Vagina (tissue), 2 donors: Measurements from ENCODE around the gene HCFC1R1. TPM values are rescaled to one million over a fixed set of nuclear protein-coding genes. Genes with fewer than 3 reads are reported as not detected.

Source experiments
- DNase-seq, 2 donors: peaks; one replicate each; pipeline ENCODE4 v3.0.0-alpha.2; 2017; ENCODE audit errors: extremely low spot score in 2 of 2
- H3K27ac ChIP-seq: fragments of 200-600 bp; sonication (generic); one replicate; pipeline ENCODE4 v1.5.1; 2019
- H3K27me3 ChIP-seq: fragments of 200-600 bp; sonication (generic); one replicate; pipeline ENCODE4 v1.5.1; 2019
- H3K36me3 ChIP-seq, 2 donors: fragments of 200-600 bp; sonication (generic); one replicate each; pipeline ENCODE4 v1.5.1; 2017 to 2019
- H3K4me1 ChIP-seq: fragments of 200-600 bp; sonication (generic); one replicate; pipeline ENCODE4 v1.5.1; 2019
- H3K4me3 ChIP-seq, 2 donors: fragments of 200-600 bp; sonication (generic); 1 replicate in 1 of 2; 2 replicates in 1 of 2; pipeline ENCODE4 v1.5.1; 2016 to 2019
- H3K9me3 ChIP-seq: fragments of 200-600 bp; sonication (generic); one replicate; pipeline ENCODE4 v1.5.1; 2019
- POLR2A ChIP-seq, 2 donors: fragments of 450-650 bp; IDR thresholded peaks; one replicate each; pipeline ENCODE4 v1.6.1; 2017; ENCODE audit warnings: antibody characterized with exemption in 2 of 2, mild to moderate bottlenecking in 2 of 2, moderate library complexity in 2 of 2
- POLR2AphosphoS5 ChIP-seq, 2 donors: sonication (generic); formaldehyde crosslinking; IDR thresholded peaks; one replicate each; pipeline ENCODE4 v1.9.0; 2017; ENCODE audit warnings: antibody characterized with exemption in 2 of 2, mild to moderate bottlenecking in 2 of 2, low read depth in 1 of 2; ENCODE audit not compliant: insufficient read depth in 1 of 2
- intact Hi-C: fragments of 100-400 bp; cut with DNase I; formaldehyde crosslinking; loops from one replicate; pipeline ENCODE4 v1.15.1; 2023
- total RNA-seq: library from RNA; depleted of rRNA; stranded (reverse); fragments of >200 nt; gene quantifications from one replicate; pipeline ENCODE4 v1.2.3, GENCODE V29; 2016
- TF ChIP-seq, protein P1 (sequence below), 3 experiments: fragments of 450-650 bp in 2 of 3; fragments of 200-600 bp in 1 of 3; sonication (generic) in 1 of 3; IDR thresholded peaks; one replicate each; pipeline ENCODE4 v1.5.1; 2017 to 2019; ENCODE audit warnings: antibody characterized with exemption in 3 of 3, mild to moderate bottlenecking in 2 of 3, moderate library complexity in 2 of 3

HCFC1R1 gene
- total RNA-seq, 1 donor from 2014 or later = 39.0 TPM

DNA sequence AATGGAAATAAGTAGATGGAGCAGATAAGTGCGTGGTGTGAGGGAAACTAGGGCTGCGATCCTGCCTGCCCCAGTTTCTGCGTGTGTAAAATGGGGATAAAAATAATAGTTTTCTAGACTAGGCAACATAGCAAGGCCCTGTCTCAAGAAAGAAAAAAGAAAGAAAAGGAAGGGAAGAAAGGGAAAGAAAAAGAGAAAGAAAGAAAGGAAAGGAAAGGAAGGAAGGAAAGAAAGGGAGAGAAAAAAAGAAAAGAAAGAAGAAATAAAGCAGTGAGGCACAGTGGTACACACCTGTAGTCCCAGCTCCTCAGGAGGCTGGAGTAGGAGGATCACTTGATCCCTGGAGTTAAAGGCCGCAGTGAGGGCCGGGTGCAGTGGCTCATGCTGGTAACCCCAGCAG, 41.3 kb downstream of the HCFC1R1 start:
- H3K4me3 ChIP-seq = no peak overlapping the region
- no peaks in the 10 kb centered on the region for H3K9me3 ChIP-seq
- DNase-seq = no peak
- peaks cover 37% of the 10 kb centered on the region for H3K4me1 ChIP-seq
- intact Hi-C loops = no loop called here
- H3K27ac ChIP-seq = no peak overlapping the region
- TF ChIP-seq, protein P1, sequence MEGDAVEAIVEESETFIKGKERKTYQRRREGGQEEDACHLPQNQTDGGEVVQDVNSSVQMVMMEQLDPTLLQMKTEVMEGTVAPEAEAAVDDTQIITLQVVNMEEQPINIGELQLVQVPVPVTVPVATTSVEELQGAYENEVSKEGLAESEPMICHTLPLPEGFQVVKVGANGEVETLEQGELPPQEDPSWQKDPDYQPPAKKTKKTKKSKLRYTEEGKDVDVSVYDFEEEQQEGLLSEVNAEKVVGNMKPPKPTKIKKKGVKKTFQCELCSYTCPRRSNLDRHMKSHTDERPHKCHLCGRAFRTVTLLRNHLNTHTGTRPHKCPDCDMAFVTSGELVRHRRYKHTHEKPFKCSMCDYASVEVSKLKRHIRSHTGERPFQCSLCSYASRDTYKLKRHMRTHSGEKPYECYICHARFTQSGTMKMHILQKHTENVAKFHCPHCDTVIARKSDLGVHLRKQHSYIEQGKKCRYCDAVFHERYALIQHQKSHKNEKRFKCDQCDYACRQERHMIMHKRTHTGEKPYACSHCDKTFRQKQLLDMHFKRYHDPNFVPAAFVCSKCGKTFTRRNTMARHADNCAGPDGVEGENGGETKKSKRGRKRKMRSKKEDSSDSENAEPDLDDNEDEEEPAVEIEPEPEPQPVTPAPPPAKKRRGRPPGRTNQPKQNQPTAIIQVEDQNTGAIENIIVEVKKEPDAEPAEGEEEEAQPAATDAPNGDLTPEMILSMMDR (IDR thresholded peaks at IDR 0.05) = no peak
- no peak for TF ChIP-seq POLR2A (IDR thresholded peaks at IDR 0.05)
- no peak for TF ChIP-seq POLR2AphosphoS5 (IDR thresholded peaks at IDR 0.05; ENCODE audit: insufficient read depth in 1 of 2, low read depth in 1 of 2)
- no peaks in the 10 kb centered on the region for H3K36me3 ChIP-seq
- no peaks in the 10 kb centered on the region for H3K27me3 ChIP-seq

DNA sequence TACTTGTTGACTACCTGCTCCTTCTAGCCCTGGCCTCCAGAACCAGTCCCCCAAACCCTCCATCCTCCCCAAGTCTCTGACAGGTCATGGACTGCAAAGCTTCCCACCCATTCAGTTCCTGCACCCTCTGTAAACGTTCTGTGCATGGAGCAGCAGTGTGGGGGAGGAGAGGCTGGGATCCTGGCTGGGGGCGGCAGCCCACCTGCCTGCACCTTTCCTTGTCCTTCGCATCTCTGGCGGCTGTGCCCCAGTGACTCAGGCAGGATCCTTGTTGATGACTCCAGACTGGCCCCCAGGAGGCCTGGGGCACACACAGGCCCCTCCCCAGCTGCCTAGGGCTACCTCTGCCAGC, 41.9 kb downstream of the HCFC1R1 start:
- Histone ChIP-seq H3K27ac (no peak overlapping the region), H3K27me3 (no peaks in the 10 kb centered on the region), H3K4me3 (no peak overlapping the region), H3K9me3 (no peaks in the 10 kb centered on the region), H3K4me1 (peaks cover 37% of the 10 kb centered on the region), H3K36me3 (no peaks in the 10 kb centered on the region)
- intact Hi-C loops = no loop called here
- no peak for DNase-seq
- TF ChIP-seq, protein P1 (IDR thresholded peaks at IDR 0.05) = no peak
- TF ChIP-seq POLR2A (IDR thresholded peaks at IDR 0.05) = no peak
- TF ChIP-seq POLR2AphosphoS5 (IDR thresholded peaks at IDR 0.05; ENCODE audit: insufficient read depth in 1 of 2, low read depth in 1 of 2) = no peak

DNA sequence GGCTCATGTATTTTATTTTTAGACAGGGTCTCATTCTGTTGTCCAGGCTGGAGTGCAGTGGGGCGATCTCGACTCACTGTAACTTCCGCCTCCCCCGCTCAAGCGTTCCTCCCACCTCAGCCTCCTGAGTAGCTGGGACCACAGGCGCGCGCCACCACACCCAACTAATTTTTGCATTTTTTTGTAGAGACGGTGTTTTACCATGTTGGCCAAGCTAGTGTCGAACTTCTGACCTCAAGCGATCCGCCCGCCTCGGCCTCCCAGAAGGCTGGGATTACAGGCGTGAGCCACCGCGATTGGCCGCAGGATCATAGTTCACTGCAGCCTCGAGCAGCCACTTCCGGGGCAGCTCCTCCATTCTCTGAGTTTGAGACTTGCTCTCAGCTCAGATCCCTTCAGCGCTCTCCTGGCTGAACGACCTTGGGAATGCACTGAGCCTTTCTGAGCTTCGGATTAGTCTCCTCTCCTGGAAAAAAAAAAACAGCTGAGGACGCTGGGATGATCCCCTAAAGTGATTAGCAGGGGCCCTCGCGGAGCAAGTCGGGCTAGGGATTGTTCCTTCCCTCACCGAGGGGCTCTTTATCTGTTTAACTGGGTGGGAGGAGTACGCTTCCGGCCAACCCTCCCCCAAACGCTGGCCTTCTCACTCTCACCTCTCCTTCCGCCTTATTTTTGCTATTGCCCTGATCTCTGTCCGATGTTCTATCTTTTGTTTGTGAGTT, 42.4 kb downstream of the HCFC1R1 start:
- Histone ChIP-seq H3K4me3 (peak overlapping the region; percentile 75 to 77), H3K4me1 (peaks cover 37% of the 10 kb centered on the region), H3K36me3 (no peaks in the 10 kb centered on the region), H3K9me3 (no peaks in the 10 kb centered on the region), H3K27me3 (no peaks in the 10 kb centered on the region), H3K27ac (no peak overlapping the region)
- TF ChIP-seq, protein P1 (IDR thresholded peaks at IDR 0.05) = no peak
- TF ChIP-seq POLR2AphosphoS5 (IDR thresholded peaks at IDR 0.05; ENCODE audit: insufficient read depth in 1 of 2, low read depth in 1 of 2) = no peak
- TF ChIP-seq POLR2A (IDR thresholded peaks at IDR 0.05) = no peak
- DNase-seq = no peak
- intact Hi-C loops = no loop called here

DNA sequence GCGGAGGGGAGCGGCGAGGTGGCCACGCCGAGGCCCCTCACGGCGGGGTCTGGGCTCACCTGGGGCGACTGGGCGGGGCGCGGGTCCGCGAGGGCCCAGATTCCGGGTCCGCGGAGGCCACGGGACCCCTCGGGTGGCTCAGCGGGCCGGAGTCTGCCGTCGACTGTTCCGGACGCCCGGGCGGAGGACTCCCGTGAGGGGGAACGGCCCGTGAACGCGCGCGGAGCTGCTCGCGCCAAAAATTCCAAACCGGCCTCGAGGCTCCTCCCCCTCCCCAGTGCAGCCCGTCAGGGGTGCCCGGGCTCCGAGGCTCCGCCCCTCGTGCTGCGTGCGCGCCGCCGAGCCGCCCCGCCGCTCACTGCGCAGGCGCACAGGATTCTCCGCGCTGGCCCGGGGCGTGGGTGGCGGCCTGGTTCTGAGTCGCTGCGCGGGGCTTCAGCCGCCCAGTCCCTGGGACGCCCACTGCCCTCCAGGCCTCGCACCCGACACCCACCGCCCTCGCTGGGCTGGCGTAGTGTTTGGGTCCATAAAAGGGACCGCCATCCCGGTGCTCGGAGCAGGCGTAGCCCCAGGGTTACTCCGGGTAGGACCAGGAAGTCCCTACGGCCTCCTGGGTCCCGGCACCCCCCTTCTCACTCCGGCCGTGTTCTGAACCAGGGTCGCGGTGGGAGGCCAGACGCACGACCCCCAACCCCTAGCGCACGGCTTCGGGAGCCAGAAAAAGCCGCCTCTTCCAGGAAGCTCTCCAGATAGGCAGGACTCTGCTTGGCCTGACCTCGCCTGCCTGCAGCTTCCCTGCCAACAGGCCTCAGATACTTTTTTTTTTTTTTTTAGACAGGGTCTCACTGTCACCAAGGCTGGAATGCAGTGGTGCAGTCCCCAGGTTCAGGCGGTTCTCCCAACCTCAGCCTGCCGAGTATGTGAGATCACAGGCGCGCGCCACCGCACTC, 43.2 kb downstream of the HCFC1R1 start, which contains the start of gene PKMYT1:
TSS of gene PKMYT1 (minus strand) at position 220 of the 950 bp plus-strand sequence. CDS start 789 bp downstream, outside the sequence.
- peak in 1 of 2 donors; percentile 96 for TF ChIP-seq POLR2AphosphoS5 (IDR thresholded peaks at IDR 0.05; ENCODE audit: insufficient read depth in 1 of 2, low read depth in 1 of 2)
- TF ChIP-seq, protein P1 (IDR thresholded peaks at IDR 0.05) = no peak
- peak in 1 of 2 donors; percentile 89 for TF ChIP-seq POLR2A (IDR thresholded peaks at IDR 0.05)
- Histone ChIP-seq H3K4me3 (peak within 1 kb of the TSS; percentile 75 to 77), H3K27me3 (no peaks in the 10 kb centered on the region), H3K9me3 (no peaks in the 10 kb centered on the region), H3K36me3 (no peaks in the 10 kb centered on the region), H3K27ac (peak within 1 kb of the TSS; percentile 87), H3K4me1 (peaks cover 32% of the 10 kb centered on the region)
- no peak for DNase-seq
- intact Hi-C loops = no loop called here
